Dendritic cell treated with granulocyte-macrophage colony-stimulating factor and Interleukin-4, amounts not matched to agents 40 ng/mL and 50 ng/mL, for 4 days (primary cell): ENCODE results near the gene ACTL7B.
"Not testable (repeated sequence)": the region's sequence is repeated elsewhere in the genome, so short reads cannot be mapped to it uniquely, and the experiment has no call there.

Experiments used
- H3K27ac Mint-ChIP-seq: one replicate; pipeline ENCODE4 v1.8.0; 2022; ENCODE audit warnings: mild to moderate bottlenecking, mixed read lengths
- H3K27me3 Mint-ChIP-seq: one replicate; pipeline ENCODE4 v1.8.0; 2022; ENCODE audit warnings: mild to moderate bottlenecking, mixed read lengths
- H3K36me3 Mint-ChIP-seq: one replicate; pipeline ENCODE4 v1.8.0; 2022; ENCODE audit warnings: low read depth, mixed read lengths
- H3K4me1 Mint-ChIP-seq: one replicate; pipeline ENCODE4 v1.8.0; 2022; ENCODE audit warnings: low read depth, mixed read lengths
- H3K4me3 Mint-ChIP-seq: one replicate; pipeline ENCODE4 v1.8.0; 2022; ENCODE audit warnings: mild to moderate bottlenecking, moderate library complexity, mixed read lengths
- H3K9me3 Mint-ChIP-seq: one replicate; pipeline ENCODE4 v1.8.0; 2022; ENCODE audit warnings: mixed read lengths
- intact Hi-C: fragments of 100-400 bp; cut with micrococcal nuclease; formaldehyde crosslinking; loops from one replicate; pipeline ENCODE4 v1.15.0; 2022

ACTL7B gene, protein sequence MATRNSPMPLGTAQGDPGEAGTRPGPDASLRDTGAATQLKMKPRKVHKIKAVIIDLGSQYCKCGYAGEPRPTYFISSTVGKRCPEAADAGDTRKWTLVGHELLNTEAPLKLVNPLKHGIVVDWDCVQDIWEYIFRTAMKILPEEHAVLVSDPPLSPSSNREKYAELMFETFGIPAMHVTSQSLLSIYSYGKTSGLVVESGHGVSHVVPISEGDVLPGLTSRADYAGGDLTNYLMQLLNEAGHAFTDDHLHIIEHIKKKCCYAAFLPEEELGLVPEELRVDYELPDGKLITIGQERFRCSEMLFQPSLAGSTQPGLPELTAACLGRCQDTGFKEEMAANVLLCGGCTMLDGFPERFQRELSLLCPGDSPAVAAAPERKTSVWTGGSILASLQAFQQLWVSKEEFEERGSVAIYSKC

DNA sequence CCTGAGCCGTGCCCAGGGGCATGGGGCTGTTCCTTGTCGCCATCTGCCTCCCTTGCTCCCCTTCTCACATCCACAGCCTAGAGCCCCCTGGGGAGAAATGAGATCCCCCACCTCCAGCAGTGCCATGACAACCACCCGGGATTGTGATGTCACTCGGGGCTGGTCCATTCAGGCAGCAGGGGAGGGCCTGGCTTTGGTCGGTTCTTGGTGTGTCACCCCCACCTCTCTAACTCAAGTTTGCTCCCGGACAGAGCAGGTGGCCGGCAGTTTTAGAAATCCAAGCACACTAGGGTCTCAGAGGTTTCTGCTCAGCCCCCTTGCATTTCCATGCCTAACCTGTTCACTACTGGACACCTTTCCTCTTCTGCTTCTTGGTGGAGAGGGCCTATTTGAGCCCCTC, at the start of gene ACTL7B:
Gene ACTL7B, minus strand, starts transcription at position 99 of the 400 bp plus-strand sequence. Its CDS starts 56 bp downstream, at position 43.
- intact Hi-C loops: no loop called here
- Mint-ChIP-seq H3K4me1 (peaks cover 14% of the 10 kb centered on the region), H3K27ac (no peak within 1 kb of the TSS), H3K27me3 (no peaks in the 10 kb centered on the region), H3K4me3 (no peak within 1 kb of the TSS), H3K36me3 (no peaks in the 10 kb centered on the region), H3K9me3 (no peaks in the 10 kb centered on the region)

DNA sequence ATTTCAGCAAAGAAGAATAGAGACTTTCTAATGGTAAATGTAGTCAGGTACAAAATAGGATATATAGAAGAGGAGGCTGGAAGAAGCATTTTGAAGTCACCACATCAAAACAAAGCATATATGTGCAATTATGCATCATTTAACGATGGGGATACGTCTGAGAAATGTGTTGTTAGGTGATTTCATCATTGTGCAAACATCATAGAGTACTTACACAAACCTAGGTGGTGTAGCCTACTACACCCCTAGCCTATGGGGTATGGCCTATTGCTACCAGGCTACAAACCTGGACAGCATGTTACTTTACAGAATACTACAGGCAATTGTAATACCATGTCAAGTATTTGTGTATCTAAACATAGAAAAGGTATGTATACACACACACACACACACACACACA, 49.7 kb upstream of the ACTL7B start:
- Mint-ChIP-seq H3K4me3 (no peak overlapping the region), H3K4me1 (peaks cover 6% of the 10 kb centered on the region), H3K27me3 (no peaks in the 10 kb centered on the region), H3K9me3 (no peaks in the 10 kb centered on the region), H3K36me3 (peaks cover 86% of the 10 kb centered on the region), H3K27ac (no peak overlapping the region)
- intact Hi-C loops: no loop called here

DNA sequence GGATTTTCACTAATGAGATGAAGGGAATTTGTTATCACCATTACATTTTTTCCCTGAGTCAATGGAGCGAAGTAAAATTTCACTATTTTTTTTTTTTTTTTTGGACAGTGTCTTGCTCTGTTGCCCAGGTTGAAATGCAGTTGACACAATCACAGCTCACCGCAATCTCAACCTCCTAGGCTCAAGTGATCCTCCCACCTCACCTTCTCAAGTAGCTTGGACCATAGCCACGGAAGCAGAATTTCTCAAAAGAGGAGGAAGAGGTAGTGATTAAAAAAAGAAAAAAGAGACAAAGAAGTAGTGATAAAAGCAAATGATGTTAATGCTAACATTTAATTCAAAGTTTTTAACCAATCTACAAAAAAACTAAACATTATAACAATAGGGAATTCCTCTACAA, 48.4 kb upstream of the ACTL7B start:
- no peaks in the 10 kb centered on the region for H3K27me3 Mint-ChIP-seq
- no peak overlapping the region for H3K27ac Mint-ChIP-seq
- H3K9me3 Mint-ChIP-seq: no peaks in the 10 kb centered on the region
- H3K36me3 Mint-ChIP-seq: peaks cover 89% of the 10 kb centered on the region
- no peak overlapping the region for H3K4me3 Mint-ChIP-seq
- intact Hi-C loops: no loop called here
- peaks cover 6% of the 10 kb centered on the region for H3K4me1 Mint-ChIP-seq

DNA sequence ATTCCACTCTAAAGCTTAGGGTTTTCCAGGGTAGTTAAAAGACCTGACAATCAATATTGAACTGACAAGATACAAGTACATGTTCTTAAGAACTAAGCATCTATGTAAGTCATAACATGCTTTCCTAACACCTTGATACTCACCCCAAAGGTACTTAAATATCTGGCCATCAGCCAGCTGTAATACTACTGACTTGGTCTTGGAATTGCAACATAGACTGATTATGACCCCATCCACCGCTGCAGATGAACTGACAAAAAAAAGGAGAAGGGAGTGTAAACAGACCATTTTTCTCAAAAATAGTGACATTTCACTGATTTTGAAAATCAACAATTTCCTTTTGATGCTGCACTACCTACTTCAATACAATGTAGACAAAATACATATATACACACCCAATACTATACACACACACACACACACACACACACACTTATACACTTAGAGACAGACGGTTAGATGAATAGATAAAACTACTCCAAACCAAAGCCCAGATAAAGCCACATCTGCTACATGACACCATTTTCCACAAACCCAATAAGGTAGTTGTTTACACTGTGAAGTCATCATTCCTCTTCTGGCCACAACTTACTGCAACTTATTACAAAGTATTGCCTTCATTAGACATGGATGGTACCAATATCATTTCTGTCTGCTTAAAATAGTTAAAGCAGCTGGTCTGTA, 47.8 kb upstream of the ACTL7B start:
- Mint-ChIP-seq H3K27me3 (no peaks in the 10 kb centered on the region), H3K4me3 (no peak overlapping the region), H3K4me1 (peaks cover 6% of the 10 kb centered on the region), H3K36me3 (peaks cover 89% of the 10 kb centered on the region), H3K27ac (no peak overlapping the region), H3K9me3 (no peaks in the 10 kb centered on the region)
- intact Hi-C loops: no loop called here

DNA sequence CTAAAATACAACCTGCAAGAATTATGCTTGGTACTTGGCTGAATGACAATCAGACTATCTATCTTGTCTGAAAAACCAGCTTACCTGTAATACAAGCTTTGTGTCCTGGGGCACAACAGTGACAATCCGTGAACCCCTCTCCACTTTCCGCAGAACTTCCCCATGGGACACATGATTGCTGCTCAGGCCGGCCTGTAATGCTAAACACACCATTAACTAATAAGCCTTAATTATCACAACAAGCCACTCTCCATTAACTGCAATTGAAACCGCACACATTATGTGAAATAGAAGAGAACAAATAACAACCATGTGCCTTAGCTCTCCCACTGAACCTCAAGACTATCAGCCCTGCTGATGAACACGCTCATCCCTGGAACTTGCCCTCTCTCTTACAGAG, 44.4 kb upstream of the ACTL7B start:
- H3K9me3 Mint-ChIP-seq: no peaks in the 10 kb centered on the region
- no peak overlapping the region for H3K4me3 Mint-ChIP-seq
- H3K27me3 Mint-ChIP-seq: no peaks in the 10 kb centered on the region
- peaks cover 93% of the 10 kb centered on the region for H3K36me3 Mint-ChIP-seq
- no peak overlapping the region for H3K27ac Mint-ChIP-seq
- H3K4me1 Mint-ChIP-seq: peaks cover 6% of the 10 kb centered on the region
- intact Hi-C loops: no loop called here

DNA sequence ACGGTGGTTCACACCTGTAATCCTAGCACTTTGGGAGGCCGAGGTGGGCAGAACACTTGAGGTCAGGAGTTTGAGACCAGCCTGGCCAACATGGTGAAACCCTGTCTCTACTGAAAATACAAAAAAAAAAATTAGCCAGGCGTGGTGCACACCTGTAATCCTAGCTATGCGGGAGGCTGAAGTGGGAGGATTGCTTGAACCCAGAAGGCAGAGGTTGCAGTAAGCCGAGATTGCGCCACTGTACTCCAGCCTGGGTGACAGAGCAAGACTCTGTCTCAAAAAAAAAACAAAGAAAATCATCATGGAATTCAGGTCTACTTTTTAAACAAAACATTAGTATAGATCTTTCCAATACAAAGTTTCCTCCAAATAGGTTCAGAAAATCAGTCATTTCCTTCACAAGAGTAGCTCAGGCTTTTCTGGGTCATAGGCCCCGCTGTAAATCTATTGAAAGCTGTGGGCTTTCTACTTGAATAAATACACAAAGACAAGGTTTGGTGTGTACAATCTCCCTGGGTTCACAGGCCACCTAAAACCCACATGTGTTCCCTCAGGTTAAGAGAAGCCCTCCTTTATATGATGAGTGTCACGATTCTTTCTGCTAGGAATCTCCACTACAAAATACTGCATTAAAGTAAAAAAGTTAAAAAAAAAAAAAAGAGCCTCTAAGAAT, 43.4 kb upstream of the ACTL7B start:
- peaks cover 96% of the 10 kb centered on the region for H3K36me3 Mint-ChIP-seq
- H3K27me3 Mint-ChIP-seq, H3K9me3 Mint-ChIP-seq, H3K4me3 Mint-ChIP-seq, H3K4me1 Mint-ChIP-seq, H3K27ac Mint-ChIP-seq, intact Hi-C loops: not testable (repeated sequence)

DNA sequence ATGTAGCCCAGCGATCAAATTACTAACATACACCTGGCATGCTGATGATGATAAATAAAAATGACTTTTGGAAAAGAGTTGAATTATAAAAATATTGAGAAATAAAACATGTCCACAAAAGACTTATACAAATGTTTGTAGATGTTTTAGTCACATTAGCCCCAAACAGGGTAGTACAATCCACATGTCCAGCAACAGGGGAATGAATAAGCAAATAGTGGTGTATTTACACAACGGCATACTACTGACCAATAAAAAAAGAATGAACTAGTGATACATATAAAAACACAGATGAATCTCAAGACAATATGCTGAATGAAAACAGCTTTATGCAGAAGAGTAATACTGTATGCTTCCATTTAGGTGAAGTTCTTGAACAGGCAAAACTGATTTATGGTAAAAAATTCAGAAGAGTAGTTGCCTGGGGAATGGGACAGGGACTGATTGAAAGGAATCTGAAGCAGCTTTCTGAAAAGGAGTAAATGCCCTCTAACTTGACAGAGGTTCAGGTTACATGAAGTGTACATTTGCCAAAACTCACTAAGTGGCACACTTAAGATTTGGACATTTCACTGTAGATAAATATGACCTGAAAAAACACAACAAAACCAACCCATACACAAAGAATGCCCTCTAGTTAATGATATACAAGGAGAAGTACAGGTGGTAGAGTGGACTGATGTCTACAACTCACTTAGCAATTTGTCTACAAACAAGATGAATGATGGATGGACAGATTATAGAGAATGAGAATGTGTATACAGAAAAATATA, 41.7 kb upstream of the ACTL7B start:
- intact Hi-C loops: no loop called here
- Mint-ChIP-seq H3K9me3 (no peaks in the 10 kb centered on the region), H3K4me1 (no peaks in the 10 kb centered on the region), H3K36me3 (peaks cover 96% of the 10 kb centered on the region), H3K27me3 (no peaks in the 10 kb centered on the region), H3K27ac (no peak overlapping the region), H3K4me3 (no peak overlapping the region)

DNA sequence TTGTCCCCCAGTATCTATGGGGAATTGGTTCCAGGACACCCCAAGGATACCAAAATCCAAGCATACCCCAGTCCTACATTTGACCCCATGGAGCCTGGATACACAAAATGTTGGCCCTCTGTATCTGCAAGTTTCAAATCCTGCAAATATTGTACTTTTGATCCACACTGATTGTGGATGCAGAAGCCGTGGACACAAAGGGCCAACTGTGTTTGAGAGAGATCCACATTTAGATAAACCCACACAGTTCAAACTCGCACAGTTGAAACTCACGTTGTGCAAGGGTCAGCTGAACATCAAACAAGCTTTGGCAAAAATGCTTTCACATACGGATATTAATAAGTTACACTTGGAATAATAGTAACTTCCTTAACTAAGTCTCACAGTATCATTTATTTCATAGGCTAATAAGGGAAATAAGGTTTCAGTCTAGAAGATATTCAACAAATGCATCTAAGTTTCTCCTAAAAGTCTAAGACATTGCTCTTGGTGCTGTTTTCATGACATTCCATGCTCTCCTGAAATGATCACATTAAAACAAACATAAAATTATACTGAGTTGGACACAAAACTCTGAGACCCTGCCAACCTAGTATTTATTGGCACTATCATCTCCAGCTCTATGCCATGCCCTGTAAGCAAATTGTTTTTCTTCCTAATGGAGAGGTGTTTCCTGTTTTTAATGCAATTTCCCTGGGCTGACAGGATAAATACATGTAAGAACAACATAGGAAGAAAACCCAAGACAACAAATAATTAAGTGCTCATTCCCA, 38.6 kb upstream of the ACTL7B start:
- Mint-ChIP-seq H3K27me3 (no peaks in the 10 kb centered on the region), H3K27ac (no peak overlapping the region), H3K9me3 (no peaks in the 10 kb centered on the region), H3K36me3 (peaks cover 95% of the 10 kb centered on the region), H3K4me3 (no peak overlapping the region), H3K4me1 (no peaks in the 10 kb centered on the region)
- intact Hi-C loops: no loop called here

DNA sequence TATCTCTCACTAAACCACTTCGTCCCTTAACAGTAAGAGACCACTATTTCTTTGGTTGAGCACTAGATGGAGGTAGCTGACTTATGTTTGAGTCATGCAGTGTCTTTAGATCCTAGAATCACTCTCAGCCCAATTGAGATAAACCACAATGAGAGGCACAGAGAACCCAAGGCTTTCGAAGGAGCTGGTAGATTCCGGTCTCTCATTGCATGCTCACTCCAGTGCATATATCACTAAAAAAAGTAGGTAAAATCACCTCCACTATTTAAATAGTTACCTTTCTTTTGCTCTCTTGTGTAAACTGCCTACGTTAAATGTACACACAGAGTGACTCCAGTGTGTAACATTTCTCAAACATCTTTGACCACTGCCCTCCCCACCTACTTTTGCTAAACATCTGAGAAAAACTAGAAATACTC, 33.9 kb upstream of the ACTL7B start:
- intact Hi-C loops: no loop called here
- H3K4me1 Mint-ChIP-seq: peaks cover 10% of the 10 kb centered on the region
- H3K27ac Mint-ChIP-seq: no peak overlapping the region
- H3K9me3 Mint-ChIP-seq: no peaks in the 10 kb centered on the region
- H3K4me3 Mint-ChIP-seq: no peak overlapping the region
- H3K27me3 Mint-ChIP-seq: no peaks in the 10 kb centered on the region
- H3K36me3 Mint-ChIP-seq: peaks cover 78% of the 10 kb centered on the region

DNA sequence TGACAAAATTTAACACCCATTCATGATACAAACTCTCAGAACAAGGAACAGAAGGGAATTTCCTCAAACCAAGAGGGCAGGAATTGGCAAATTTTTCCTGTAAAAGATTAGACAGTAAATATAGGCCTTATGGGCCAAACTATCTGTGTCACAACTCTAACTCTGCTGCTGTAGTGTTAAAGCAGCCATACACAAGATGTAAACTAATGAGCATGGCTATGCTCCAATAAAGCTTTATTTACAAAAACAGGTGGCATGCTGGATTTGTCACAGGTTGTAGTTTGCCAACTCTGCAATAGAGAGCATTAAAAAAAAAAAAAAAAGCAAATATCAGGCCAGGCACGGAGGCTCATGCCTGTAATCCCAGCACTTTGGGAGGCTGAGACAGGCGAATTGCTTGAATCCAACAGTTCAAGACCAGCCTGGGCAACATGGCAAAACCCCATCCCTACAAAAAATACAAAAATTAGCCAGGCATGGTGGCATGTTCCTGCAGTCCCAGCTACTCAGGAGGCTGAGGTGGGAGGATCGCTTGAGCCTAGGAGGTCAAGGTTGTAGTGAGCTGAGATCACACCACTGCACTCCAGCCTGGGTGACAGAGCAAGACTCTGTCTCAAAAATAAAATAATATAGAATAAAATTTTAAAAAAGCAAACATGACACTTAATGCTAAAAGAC, 30.9 kb upstream of the ACTL7B start:
- intact Hi-C loops, H3K27ac Mint-ChIP-seq, H3K4me3 Mint-ChIP-seq, H3K27me3 Mint-ChIP-seq, H3K9me3 Mint-ChIP-seq: not testable (repeated sequence)
- peaks cover 10% of the 10 kb centered on the region for H3K4me1 Mint-ChIP-seq
- H3K36me3 Mint-ChIP-seq: peaks cover 70% of the 10 kb centered on the region

DNA sequence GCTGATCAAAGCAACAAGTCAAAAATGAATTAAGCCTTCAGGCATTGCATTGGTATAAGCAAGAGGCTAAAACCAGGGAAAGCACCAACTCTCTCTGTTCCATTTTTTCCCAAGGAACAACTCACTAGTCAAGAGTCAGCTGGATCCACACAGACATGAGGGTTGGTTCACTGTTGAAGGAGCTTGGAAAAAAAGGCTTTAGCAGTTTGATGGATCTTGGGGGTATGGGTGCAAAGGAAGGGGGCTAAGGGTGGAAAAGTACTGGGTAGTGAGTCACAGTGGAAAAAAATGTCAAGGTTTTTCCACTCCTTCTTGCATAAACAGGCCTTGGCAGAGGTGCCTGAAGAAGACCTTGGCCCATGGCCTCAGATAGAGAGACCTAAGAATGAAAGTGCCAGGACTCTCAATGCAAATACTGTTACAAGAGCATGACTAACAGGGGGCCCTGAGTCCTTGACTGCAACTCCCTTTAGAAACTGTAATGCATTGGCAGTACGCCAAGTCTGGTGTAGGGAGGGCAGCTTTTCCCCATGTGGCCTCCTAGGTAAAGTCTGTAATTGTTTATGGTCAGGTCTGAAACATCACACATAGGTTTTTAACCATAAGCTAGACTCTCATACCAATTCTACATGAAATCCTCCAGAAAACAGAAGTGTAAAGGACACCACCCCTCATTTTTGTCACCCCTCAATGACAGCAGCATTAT, 30.0 kb upstream of the ACTL7B start:
- Mint-ChIP-seq H3K4me1 (peaks cover 10% of the 10 kb centered on the region), H3K9me3 (no peaks in the 10 kb centered on the region), H3K27ac (no peak overlapping the region), H3K4me3 (no peak overlapping the region), H3K36me3 (peaks cover 64% of the 10 kb centered on the region), H3K27me3 (no peaks in the 10 kb centered on the region)
- intact Hi-C loops: no loop called here

DNA sequence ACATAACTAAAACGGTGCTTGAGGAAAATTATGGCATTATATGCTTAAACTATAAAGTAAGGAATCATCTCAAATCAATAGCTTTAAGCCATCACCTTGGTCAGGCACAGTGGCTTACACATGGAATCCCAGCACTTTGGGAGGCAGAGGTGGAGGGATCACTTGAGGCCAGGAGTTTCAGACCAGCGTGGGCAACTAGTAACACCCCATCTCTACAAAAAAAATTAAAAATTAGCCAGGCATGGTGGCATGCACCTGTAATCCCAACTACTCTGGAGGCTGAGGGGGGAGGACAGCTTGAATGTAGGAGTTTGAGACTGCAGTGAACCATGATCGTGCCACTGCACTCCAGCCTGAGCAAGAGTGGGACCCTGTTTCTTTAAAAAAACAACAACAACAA, 28.9 kb upstream of the ACTL7B start:
- H3K9me3 Mint-ChIP-seq: no peaks in the 10 kb centered on the region
- H3K36me3 Mint-ChIP-seq: peaks cover 64% of the 10 kb centered on the region
- H3K4me1 Mint-ChIP-seq: peaks cover 10% of the 10 kb centered on the region
- no peak overlapping the region for H3K27ac Mint-ChIP-seq
- intact Hi-C loops: no loop called here
- no peak overlapping the region for H3K4me3 Mint-ChIP-seq
- no peaks in the 10 kb centered on the region for H3K27me3 Mint-ChIP-seq
